Stimulated activated CD4-positive, alpha-beta T cell treated with anti-CD3 and anti-CD28 coated beads, Interleukin-1b, Interleukin-23, amount 100 ng/mL, for 48 hours (primary cell): ENCODE measurements around the gene TTC39A.

Experiments used
- DNase-seq: peaks from one replicate; pipeline ENCODE4 v3.0.0-alpha.2; 2020

TTC39A gene

DNA sequence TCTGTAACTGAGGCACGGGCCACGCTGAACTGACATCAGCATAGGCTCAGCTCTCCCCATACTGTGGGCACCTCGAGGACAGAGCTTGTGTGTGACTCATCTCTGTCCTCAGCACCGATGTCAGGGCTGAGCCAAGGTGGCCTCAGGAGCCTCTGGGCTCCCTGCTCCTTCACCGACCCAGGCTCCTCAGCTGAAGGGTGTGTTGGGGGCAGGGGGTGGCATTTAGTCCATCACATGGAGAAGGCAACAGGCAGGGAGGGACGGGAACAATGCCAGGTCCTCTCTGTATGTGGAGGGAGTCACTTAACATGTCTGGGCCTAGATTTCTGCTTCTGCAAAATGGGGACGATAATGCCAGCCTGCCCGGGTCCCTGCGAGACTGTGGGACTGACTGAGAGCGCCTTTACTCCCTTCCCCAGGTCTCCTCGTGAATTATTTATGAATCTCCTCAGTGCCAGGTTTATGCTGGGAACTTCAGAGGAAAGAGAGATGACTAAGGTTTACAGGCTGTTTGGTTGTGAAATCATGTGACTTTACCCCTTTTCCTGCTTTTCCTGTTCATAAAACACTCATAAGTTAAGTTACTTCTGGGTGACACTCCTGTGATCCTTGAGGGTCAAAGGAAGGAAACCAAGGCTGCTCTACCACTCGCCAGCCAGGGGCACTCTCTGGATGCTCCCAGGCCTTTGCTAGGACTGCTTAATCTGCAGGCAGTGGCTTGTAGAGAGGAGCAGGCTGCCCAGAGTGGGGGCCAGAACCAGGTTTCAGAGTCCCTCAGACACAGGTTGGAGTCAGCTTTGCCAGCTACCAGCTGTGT, 16.2 kb downstream of the TTC39A start:
- no peak for DNase-seq

DNA sequence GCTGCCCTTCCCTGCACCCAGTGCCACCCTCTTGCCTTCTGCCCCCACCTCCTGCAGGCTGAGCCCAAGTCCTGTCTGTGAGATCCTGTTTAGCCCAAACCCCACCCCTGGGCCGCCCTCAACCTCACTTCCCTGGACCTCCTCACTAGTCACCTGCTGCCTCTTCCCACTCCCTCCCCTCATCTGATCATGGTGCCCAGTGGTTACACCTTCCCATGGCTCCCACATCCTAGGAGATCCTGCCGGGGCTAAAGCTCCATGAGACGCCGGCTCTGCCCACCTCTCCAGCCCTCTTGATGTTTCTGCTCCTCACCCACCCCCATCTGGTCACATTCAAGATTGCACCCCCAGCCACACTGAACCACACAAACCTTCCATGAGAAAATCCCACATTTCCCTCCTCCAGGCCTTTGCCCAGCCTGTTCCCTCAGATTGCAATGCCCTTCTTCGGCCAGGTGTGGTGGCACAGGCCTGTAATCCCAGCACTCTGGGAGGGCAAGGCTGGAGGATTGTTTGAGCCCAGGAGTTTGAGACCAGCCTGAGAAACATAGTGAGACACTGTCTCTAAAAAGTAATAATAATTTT, 17.0 kb downstream of the TTC39A start:
- DNase-seq, result no peak

- DNase-seq, result no peak
Measured at GRCh38 chr1:51312718-51313117, 17.6 kb downstream of the TTC39A start.

GRCh38 chr1:51311826-51312225, 18.5 kb downstream of the TTC39A start:
- DNase-seq, result no peak

GRCh38 chr1:51310871-51311613, 19.3 kb downstream of the TTC39A start:
- no peak for DNase-seq

- no peak for DNase-seq
Measured at GRCh38 chr1:51309291-51309690, 21.1 kb downstream of the TTC39A start.

DNA sequence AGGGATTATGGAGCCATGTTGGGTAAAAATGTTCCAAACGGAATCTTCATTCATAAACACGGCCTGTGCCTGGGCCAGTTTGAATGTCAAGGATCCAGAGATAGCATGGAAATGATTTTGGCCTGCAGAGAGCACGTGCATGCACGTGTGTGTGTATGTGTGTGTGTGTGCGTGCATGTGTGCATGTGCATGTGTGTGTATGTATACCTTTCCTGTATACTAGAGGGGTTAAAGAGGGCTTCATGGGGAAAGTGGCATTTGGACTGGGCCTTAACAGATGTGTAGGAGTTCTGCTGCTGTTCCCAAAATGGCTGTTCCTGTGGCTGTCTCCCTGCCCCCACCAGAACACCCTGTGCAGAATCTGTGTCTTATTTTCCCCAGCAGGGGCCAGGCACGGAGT, 21.7 kb downstream of the TTC39A start:
- no peak for DNase-seq

DNA sequence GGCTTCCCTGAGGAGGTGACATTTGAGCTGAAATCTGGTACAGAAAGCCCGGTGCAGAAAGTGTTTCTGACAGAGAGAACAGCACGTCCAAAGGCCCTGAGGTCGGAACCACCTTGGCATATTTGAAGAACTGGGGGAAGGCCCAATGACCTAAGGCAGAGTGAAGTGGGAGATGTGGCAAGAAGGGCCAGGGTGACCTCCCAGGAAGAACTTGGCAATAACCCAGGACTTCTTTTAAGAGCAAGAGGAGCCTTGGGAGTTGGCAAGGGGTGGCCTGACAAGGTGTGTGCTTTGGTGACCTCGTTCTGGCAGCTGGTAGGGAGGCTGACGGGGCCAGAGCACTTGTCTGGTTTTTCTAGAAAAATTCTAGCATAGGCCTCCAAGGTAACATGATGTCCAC, 23.4 kb downstream of the TTC39A start:
- DNase-seq, result no peak

GRCh38 chr1:51305371-51305823, 25.0 kb downstream of the TTC39A start:
- DNase-seq, result no peak

- no peak for DNase-seq
Measured at GRCh38 chr1:51304360-51304759, 26.0 kb downstream of the TTC39A start.

DNA sequence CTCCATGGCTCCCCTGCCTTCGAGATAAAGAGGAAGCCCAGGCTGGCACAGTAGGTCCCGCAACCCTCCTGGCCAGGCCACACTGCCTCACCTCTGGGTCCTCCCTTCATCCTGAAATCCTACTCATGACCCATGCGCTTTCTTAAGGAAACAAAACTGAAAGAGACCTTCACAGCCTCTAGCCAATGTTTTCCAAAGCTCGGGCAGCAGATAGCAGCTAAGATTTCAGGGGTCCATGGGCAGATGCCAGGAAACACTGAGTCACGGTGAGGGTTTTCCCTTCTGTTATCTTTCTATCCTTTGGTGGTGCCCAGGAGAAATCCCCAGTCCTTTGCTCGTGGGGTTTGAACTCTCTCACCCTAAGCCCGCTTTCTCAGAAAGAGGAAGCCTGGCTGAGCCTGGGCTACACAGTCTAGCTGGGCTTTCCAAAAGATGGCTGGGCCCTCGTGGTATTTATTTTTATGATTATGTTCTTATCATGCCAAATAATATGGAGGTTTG, 26.6 kb downstream of the TTC39A start:
- peak; percentile 18 for DNase-seq

DNA sequence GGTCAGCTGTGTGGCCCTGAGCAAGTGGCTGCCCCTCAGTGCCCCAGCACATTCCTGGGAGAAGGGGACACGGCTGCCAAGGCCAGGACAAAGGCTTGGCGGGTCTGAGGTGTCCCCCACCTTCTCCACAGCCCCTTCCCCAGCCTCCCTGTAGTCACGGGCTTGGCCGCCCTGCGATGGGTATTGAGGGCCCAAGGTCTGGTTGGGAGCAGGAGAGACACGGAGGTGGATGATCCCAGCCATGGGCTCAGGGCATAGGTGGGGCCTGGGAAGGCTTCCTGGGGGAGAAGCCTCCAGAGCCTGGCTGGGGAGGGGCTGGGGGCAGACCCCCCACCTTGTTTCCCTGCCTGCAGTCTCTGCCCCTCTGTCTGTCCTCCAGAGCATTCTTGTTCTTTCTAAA, 27.0 kb downstream of the TTC39A start:
- no peak for DNase-seq

DNA sequence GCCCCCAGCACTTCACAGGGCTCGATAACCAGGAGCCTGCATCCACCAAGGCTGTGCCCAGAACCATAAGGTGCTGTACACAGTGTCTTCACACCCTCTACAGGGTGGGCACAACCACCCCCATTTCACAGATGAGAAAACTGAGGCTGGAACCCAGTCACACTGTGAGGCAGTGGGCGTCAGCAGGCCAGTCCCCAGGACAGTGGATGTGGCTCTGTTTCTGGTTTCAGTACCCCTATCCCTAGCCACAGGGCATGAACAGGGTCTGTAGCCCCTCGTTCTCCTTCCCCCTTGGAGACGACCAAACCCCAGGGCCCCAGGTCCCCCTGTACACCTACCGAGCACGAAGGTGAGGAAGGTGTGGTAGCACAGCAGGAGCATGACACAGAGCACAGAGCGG, 27.6 kb downstream of the TTC39A start:
- DNase-seq, result no peak

DNA sequence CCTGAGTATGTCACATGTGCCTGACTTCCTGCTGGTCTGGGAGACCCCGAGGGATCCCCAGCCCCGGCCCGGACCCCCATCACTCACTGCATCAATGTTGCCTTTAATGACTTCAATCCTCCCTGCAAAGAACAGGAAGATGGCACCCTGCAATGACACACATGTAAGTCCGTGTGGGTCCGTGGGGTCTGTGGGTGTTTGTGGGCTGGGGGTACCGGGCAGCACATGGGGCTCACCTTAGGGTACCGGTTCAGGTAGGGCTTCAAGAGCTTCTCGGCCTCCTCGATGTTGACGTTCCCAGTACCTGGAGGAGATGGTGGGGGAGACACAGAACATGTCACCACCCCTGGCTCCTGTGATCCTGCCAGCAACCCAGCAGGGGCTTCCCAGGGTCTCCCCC, 28.1 kb downstream of the TTC39A start:
- DNase-seq, result no peak

DNA sequence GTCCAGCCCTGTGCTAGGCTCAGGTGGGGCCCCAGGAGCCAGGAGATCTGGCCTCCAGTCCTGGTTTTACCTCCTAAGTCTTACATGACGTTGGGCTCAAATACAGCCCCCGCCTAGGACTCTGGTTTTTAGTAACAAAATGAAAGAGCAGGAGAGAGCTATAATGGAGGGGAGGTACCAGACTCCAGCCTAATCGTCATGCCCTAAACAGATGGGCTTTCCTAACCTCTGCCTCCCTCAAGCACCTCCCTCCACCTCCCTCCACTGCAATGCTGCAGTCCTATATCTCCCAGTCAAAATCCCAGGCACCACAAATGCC, 28.6 kb downstream of the TTC39A start:
- no peak for DNase-seq

DNA sequence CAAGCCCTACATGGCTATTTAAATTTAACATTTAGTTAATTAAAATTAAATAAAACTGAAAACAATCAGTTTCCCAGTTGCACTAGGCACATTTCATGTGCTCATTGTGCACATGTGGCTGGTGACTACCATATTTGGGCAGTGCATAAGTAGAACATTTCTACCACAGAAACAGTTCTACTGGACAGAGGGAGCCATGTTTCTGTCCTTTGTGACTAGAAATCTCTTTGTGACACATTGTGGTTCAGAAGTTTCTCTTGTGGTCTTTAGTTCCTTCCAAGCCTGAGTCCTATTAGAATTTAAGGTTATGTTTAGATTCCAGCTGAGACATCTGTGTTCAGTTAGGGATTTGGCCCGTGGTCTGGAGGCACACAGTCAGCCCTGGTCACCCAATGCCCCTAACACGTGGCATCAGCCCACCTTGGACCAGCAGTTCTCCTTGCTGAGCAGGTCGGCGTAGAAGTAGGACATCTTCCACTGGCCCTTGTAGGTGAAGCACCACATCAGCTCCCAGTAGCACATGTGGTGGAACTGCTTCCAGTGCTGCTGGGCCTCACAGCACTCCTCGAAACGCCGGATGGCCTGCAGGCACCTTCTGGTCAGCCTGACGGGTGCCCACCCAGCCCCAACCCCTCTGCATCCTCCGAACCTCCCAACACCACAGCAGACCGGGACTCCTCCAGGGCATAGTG, 29.1 kb downstream of the TTC39A start:
- no peak for DNase-seq

DNA sequence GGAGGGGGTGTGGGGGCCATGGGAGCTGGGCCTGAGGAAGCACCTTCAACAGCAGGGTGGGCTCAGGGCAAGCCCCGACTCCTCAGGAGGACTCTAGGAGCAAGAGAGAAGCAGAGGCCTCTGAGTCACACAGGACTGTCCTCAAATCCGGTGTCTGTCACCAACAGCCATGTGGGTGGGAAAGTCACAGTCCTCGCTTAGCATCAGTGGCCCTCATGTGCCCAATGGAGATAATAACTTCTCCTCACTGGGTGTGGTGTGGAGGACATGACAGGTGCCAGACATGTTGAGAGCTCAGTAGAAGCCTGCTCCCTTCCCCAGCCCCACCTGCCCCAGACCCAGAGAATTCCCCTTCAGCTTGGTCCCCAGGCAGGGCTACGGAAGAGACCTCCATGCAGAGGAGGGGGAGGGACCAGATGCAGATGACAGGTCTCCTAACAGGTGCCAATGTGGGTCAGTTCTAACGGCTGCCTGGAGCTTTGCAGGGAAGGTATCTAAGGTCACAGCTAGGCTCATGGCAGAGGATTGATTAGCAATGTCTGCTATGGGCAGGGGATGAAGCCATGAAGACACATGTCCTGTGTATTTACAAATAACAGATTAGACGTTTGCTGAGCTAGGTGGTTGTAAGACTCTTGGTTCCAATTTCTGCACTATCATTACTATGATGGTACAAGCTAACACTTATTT, 30.2 kb downstream of the TTC39A start:
- no peak for DNase-seq

DNA sequence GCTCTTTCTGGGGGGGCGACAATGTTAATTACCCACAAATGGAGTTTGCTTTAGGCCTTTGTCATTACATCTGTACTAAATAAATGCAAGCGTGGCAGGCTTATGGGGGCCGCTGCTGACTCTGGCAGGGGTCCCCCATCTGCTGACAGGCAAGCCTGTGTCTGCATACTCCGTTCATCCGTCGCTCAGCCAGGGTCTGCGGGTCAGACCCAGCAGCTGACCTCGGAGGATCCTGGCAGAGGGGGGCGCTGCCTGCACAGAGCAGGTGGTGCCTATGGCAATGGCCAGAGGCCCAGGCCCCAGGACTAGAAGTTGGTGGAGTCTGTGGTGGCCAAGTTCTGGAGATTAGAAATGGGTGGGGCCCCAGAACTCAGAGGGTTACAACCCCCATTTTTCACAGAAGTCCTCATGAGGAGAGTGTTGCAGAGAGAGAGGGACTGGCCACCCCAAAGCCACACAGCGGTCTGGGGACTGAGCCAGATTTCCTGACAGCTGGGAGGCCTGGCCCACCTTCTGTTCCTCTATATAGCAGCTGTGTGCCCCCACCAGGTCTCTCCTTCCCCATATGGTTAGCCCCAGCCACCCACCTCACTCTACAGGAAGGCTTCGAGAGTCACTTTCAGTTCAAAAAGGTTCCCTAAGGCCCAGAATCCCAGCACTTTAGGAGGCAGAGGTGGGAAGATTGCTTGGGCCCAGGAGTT, 31.0 kb downstream of the TTC39A start:
- no peak for DNase-seq

DNA sequence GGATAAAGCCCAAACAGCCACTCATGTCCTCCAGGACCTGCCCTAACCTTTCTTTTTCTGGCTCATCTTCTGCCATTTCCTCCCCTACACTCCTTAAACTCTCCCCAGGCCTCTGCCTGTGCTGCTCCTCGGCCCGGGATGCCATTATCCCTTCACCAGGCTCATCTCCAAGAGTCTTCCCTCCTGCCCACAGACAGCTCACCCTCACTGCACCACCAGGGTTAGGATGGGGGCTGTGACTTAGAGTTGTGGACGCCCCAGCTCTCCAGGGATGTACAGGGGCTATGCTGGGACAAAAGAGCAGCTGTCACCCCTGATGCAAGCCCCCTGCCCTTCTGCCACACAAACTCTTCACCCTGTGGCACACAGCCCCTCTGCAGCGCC, 32.0 kb downstream of the TTC39A start:
- no peak for DNase-seq

GRCh38 chr1:51297401-51298321, 32.7 kb downstream of the TTC39A start:
- no peak for DNase-seq
